K562 treated with DMSO at 1 percent for 12 hours (cell line): Measurements from ENCODE around the gene ZFAND6. TPM values are rescaled to one million over a fixed set of nuclear protein-coding genes. Genes with fewer than 3 reads are reported as not detected.

Experiments
- total RNA-seq: library from RNA; unstranded; fragments of 300-600 nt; gene quantifications from 2 replicates; pipeline ENCODE4 v1.2.3, GENCODE V29; 2022; ENCODE audit not compliant: insufficient read depth

Gene ZFAND6
- 65.9 and 128 TPM in 2 replicates for total RNA-seq

GRCh38 chr15:80058851-80059785 lies at the start of gene ZFAND6:
TSS of gene ZFAND6 (plus strand) at chr15:80059676. CDS start at chr15:80120345, 60,669 bp downstream.

GRCh38 chr15:80152896-80153876 lies 93.7 kb downstream of the ZFAND6 start, which contains the start of gene FAH:
TSS of gene FAH (plus strand) at chr15:80152999. CDS start at chr15:80153055, 56 bp downstream.

Other genes starting within 250 kb of the ZFAND6 start
- gene MTHFS, start 162.7 kb upstream of the ZFAND6 start, total RNA-seq = 73.9 and 75.7 TPM in 2 replicates
- 0.81 TPM in 1 of 2 replicates, not detected in the other for gene BCL2A1, start 88.5 kb upstream of the ZFAND6 start, total RNA-seq
- 84.4 and 91.3 TPM in 2 replicates for gene FAH, start 93.3 kb downstream of the ZFAND6 start, total RNA-seq
- not detected in 2 replicates for gene CTXND1, start 192.5 kb downstream of the ZFAND6 start, total RNA-seq